ENCODE data around the gene RAI1.
A peak's percentile ranks its signal among the peaks of the same experiment; 100 is the strongest.

Gene RAI1

GRCh38 chr17:17749025-17749772 is 67.9 kb downstream of the RAI1 start:
- DNase-seq (ENCODE audit: low spot score) = no peak

GRCh38 chr17:17749921-17750320 is 68.7 kb downstream of the RAI1 start:
- peak; percentile 58 for DNase-seq (ENCODE audit: low spot score)

GRCh38 chr17:17750881-17751280 is 69.6 kb downstream of the RAI1 start:
- no peak for DNase-seq (ENCODE audit: low spot score)

DNA sequence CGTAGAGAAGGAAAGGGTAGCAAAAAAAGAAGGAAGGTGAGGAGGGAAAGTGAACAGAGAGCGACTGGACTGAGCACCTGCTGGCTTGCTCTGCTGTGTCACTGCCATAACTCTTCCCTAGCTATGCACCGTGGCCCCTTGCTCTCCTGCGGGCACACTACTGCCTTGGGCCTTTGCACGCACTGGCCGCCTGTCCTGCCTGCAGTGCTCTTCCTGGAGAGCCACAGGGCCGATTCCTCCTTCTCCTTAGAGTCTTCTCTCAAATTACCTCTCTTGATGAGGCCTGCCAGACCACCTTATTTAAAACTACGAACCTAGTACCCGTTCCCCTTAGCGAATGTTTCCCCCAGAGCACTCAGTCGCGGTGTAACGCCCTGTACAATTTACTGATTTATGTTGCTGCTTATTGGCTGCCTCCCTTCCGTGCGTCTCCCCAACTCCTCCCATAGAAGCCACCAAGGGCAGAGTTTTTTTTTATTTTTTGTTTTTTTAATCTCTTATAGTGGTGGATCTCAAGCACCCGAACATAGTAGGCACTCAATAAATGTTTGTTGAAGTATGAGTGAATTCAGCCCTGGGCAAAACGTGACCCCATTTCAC is 70.3 kb downstream of the RAI1 start:
- DNase-seq (ENCODE audit: low spot score) = no peak

DNA sequence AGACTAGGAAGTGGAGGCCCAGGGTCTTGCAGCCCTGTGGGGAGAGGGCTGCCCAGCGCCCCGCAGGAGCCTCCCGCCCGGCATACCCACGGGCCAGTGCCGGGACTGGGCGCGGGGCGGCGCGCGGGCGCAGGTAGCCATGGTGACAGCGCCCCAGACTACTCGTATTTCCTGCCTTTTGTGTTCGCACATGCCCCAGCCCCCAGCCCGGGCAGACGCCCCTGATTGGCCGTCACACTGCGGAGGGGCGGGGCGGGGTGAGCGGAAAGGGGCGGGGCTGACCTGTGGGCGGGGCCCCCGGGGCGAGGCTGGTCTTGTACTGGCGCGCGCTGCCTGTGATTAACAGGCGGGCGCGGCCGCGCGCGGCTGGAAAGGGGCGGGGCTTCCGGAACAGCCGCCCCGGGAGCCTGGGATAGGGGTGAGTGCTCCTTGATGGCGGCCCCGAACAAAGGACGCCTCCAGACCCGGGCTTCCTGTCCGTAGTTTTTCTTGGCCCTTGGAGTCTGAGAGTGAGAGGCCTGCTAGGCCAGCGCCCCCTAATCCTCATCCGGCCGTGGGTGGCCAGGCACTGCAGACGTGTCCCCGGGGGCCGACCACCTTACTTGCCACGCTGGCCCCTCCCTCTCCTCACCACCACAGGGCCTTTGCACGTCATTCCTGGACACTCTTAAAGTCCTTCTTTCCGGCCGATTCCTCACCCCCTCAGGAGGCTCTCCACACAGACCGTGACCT is 71.0 kb downstream of the RAI1 start:
- DNase-seq (ENCODE audit: low spot score) = peak; percentile 94

- no peak for DNase-seq (ENCODE audit: low spot score)
These were observed 71.6 kb downstream of the RAI1 start for GRCh38 chr17:17752821-17753321.

- DNase-seq (ENCODE audit: low spot score) = no peak
These were observed 73.7 kb downstream of the RAI1 start for GRCh38 chr17:17754719-17755686.

- no peak for DNase-seq (ENCODE audit: low spot score)
These were observed 74.5 kb downstream of the RAI1 start for GRCh38 chr17:17755715-17756114.

DNA sequence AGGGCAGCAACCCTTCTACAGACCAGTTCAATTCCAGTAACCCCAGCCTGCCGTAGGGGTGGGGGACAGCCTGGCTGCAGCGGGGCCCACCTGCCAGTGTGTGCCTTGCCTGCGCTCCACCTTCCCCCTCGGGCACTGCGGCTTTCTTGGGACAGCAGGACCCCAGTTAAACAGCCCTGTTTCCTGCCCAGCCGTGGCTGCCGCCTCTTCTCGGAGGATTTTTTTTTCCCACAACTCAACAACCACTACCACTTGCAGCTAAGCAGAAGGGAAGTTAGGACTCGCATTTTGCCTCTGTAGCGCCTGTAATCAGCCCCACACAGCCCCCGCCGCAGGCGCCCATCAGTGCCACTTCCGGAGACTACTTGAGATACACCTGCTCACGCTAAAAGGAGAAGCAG is 76.1 kb downstream of the RAI1 start:
- no peak for DNase-seq (ENCODE audit: low spot score)

GRCh38 chr17:17757956-17758845 is 76.9 kb downstream of the RAI1 start:
- DNase-seq (ENCODE audit: low spot score) = no peak

DNA sequence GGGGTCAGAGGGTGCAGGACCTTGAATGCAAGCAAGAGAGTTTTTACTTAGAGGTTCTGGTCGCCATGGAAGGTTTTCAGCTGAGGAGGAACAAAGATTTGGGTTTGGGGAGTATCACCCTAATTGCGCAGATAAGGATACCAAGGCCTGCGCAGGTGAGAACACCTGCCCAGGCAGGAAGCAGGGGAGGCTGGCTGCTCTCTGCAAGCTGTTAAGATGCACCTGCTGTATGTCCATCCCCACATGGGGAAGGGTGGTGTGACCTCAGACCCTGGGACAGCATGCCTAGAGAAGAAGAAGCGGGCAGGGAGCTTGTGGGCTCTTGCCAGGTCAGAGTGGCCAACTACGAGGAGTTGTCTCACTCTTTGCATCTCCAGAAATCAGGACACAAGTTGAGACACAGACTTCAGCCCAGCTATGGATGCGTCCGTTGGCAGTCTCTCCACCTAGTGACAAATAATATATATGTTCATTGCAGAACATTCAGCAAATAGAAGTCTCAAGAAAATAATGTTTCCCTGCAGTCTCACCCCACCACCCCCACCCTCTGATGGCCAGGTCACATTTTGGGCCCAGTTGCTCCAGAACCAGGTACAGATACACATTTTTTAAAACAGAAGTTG is 77.8 kb downstream of the RAI1 start:
- no peak for DNase-seq (ENCODE audit: low spot score)

DNA sequence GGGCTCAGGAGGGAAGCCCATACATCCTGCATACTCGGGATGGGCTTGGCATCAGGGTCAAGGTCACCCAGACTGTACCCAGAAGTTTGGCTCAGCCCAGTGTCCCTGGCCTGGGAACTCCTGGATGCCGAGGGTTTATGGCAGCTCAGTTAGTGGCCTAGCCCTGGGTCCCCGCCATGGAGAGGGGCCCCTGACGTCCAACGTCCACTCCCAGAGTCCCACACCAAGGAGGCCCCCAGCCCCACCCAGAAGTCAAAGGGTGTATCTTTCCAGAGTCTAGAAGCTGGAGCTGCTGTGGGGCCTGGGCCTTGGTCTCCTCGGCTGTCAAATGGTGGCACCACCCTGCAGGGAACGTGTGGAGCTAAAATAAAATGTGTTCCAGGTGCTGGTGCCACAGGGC is 79.1 kb downstream of the RAI1 start:
- DNase-seq (ENCODE audit: low spot score) = no peak

GRCh38 chr17:17760872-17761550 is 79.8 kb downstream of the RAI1 start:
- DNase-seq (ENCODE audit: low spot score) = no peak

- DNase-seq (ENCODE audit: low spot score) = no peak
These were observed 80.9 kb downstream of the RAI1 start for GRCh38 chr17:17761894-17762743.

- DNase-seq (ENCODE audit: low spot score) = no peak
These were observed 81.5 kb downstream of the RAI1 start for GRCh38 chr17:17762744-17763105.

- no peak for DNase-seq (ENCODE audit: low spot score)
These were observed 81.9 kb downstream of the RAI1 start for GRCh38 chr17:17763136-17763535.

GRCh38 chr17:17763734-17764133 is 82.5 kb downstream of the RAI1 start:
- no peak for DNase-seq (ENCODE audit: low spot score)

GRCh38 chr17:17765359-17766076 is 84.3 kb downstream of the RAI1 start:
- no peak for DNase-seq (ENCODE audit: low spot score)

Data from RKO (cell line).